ENCODE measurements around the gene PRSS50.

The PRSS50 gene

GRCh38 chr3:46716461-46717441 lies 918 bp downstream of the PRSS50 start:
- FAIRE-seq (no peak), DNase-seq (ENCODE audit: insufficient read length, low spot score) (no peak)
- TF ChIP-seq, protein P1, sequence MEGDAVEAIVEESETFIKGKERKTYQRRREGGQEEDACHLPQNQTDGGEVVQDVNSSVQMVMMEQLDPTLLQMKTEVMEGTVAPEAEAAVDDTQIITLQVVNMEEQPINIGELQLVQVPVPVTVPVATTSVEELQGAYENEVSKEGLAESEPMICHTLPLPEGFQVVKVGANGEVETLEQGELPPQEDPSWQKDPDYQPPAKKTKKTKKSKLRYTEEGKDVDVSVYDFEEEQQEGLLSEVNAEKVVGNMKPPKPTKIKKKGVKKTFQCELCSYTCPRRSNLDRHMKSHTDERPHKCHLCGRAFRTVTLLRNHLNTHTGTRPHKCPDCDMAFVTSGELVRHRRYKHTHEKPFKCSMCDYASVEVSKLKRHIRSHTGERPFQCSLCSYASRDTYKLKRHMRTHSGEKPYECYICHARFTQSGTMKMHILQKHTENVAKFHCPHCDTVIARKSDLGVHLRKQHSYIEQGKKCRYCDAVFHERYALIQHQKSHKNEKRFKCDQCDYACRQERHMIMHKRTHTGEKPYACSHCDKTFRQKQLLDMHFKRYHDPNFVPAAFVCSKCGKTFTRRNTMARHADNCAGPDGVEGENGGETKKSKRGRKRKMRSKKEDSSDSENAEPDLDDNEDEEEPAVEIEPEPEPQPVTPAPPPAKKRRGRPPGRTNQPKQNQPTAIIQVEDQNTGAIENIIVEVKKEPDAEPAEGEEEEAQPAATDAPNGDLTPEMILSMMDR (IDR thresholded peaks at IDR 0.05; ENCODE audit: insufficient read depth, missing control alignments): no peak

GRCh38 chr3:46715507-46716175 lies 2.0 kb downstream of the PRSS50 start:
- FAIRE-seq (no peak), DNase-seq (ENCODE audit: insufficient read length, low spot score) (no peak)
- TF ChIP-seq, protein P1 (IDR thresholded peaks at IDR 0.05; ENCODE audit: insufficient read depth, missing control alignments): no peak

DNA sequence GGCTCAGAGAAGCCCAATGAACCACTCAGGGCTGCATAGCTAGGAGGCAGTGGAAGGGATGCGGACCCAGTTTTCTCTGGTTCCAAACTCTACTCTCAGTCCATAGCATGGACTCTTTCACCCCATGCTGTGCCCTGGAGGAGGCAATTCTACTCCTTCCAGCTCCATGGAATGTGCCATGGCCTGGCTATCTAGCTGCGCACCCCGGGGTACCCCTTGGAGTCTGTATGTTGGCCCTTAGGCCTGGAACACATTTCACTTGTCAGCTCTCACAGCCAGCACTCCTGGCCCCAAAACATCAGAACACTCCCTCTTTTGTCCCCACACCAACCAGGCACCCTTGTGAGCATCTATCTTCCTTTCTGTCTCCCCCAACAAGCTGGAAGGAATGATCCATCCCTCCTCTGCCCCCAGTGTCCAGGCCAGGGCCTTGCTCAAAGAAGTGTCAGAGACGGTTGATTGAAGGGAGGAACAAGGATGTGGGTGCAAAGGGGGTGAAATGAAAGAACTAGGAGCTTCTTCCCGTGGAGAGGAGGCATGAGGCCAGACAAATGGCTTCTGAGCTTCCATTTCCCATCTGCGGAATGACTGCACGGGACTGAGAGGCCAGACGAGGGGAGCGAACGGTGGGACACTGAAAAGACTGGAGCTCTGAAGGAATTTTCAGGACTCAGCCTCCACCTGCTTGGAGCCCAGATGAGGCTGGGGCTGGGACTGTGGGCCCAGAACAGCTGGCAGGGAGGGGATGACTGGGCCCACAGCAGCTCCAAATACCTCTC lies 2.8 kb downstream of the PRSS50 start:
- TF ChIP-seq, protein P1 (IDR thresholded peaks at IDR 0.05; ENCODE audit: insufficient read depth, missing control alignments): no peak
- FAIRE-seq: no peak
- no peak for DNase-seq (ENCODE audit: insufficient read length, low spot score)

- FAIRE-seq: no peak
- DNase-seq (ENCODE audit: insufficient read length, low spot score): no peak
- TF ChIP-seq, protein P1 (IDR thresholded peaks at IDR 0.05; ENCODE audit: insufficient read depth, missing control alignments): no peak
Measured at GRCh38 chr3:46713898-46714552, 3.6 kb downstream of the PRSS50 start.

GRCh38 chr3:46713050-46713897 lies 4.4 kb downstream of the PRSS50 start:
- TF ChIP-seq, protein P1 (IDR thresholded peaks at IDR 0.05; ENCODE audit: insufficient read depth, missing control alignments): no peak
- DNase-seq (ENCODE audit: insufficient read length, low spot score) (no peak), FAIRE-seq (no peak)
